ENCODE measurements around the gene PAPSS2.

GRCh38 chr10:87700031-87700796, 40.5 kb downstream of the PAPSS2 start:
- TF ChIP-seq CTCF (IDR thresholded peaks at IDR 0.05; ENCODE audit: low read depth, low read length, missing input control) (no peak), YY1 (IDR thresholded peaks at IDR 0.05) (no peak), RAD21 (IDR thresholded peaks at IDR 0.05) (no peak), MAX (IDR thresholded peaks at IDR 0.05) (no peak), GABPA (IDR thresholded peaks at IDR 0.05 in 1 of 2, conservative IDR thresholded peaks at IDR 0.05 in 1 of 2) (no peak), HNF4A (conservative IDR thresholded peaks at IDR 0.05) (no peak), TAF1 (conservative IDR thresholded peaks at IDR 0.05) (no peak), JUND (IDR thresholded peaks at IDR 0.05) (no peak), FOXA2 (IDR thresholded peaks at IDR 0.05) (no peak), RXRA (IDR thresholded peaks at IDR 0.05) (no peak), EGR1 (IDR thresholded peaks at IDR 0.05; ENCODE audit: low read depth in 2 of 2) (no peak), SP1 (IDR thresholded peaks at IDR 0.05) (no peak)
- TF ChIP-seq, protein P1, sequence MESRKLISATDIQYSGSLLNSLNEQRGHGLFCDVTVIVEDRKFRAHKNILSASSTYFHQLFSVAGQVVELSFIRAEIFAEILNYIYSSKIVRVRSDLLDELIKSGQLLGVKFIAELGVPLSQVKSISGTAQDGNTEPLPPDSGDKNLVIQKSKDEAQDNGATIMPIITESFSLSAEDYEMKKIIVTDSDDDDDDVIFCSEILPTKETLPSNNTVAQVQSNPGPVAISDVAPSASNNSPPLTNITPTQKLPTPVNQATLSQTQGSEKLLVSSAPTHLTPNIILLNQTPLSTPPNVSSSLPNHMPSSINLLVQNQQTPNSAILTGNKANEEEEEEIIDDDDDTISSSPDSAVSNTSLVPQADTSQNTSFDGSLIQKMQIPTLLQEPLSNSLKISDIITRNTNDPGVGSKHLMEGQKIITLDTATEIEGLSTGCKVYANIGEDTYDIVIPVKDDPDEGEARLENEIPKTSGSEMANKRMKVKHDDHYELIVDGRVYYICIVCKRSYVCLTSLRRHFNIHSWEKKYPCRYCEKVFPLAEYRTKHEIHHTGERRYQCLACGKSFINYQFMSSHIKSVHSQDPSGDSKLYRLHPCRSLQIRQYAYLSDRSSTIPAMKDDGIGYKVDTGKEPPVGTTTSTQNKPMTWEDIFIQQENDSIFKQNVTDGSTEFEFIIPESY (IDR thresholded peaks at IDR 0.05) = no peak

Data from liver (tissue), 3 donors.